Measurements from ENCODE around the gene SETD7.
"Not testable (repeated sequence)": the region's sequence is repeated elsewhere in the genome, so short reads cannot be mapped to it uniquely, and the experiment has no call there.

GRCh38 chr4:139468756-139469155 is 87.3 kb downstream of the SETD7 start:
- not testable (repeated sequence) for TF ChIP-seq CTCF, POLR2A (IDR thresholded peaks at IDR 0.05)

Data from esophagus squamous epithelium (tissue), 4 donors.